ENCODE results near the gene MAG. TPM values are rescaled to one million over a fixed set of nuclear protein-coding genes. Genes with fewer than 3 reads are reported as not detected.

Gene MAG
- total and polyA plus RNA-seq, 12 donors = 0.33 to 45.0 (median 2.1) TPM; not detected in 1

DNA sequence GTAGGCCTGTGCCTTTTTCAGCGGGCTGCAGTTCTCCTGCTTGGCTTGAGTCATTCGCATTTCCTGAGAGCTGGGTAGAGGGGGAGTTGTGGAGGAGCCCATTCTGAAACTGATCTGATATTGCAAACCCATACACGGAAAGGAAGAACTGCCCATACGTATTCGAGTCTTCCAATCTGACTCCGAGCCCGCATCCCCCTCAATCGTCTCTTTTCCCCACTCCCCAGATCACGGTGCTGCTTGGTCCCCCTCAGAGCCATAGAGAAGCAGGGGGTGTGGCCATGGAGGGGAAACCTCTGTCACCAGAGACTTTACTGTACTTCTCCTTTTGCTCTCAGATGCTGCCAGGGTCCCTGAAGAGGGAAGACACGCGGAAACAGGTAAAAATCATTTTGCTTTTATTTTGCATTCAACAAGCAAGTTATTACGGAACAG is 36.9 kb downstream of the MAG start, which contains the start of gene CD22:
CD22 (plus strand) TSS at position 337 of the 435 bp plus-strand sequence. CDS start 2,854 bp downstream, outside the sequence.
- WGBS, 4 donors = 71 to 82% (median 75%) methylated on average over 12 of the region's 12 CpGs
- Histone ChIP-seq H3K4me3 (no peak within 1 kb of the TSS), H3K9me3 (replicated peaks in 1 of 3) (no peaks in the 10 kb centered on the region), H3K4me1 (replicated peaks in 1 of 2) (no peaks in the 10 kb centered on the region), H3K27ac (no peak within 1 kb of the TSS), H3K27me3 (no peaks in the 10 kb centered on the region), H3K36me3 (replicated peaks in 1 of 2) (no peaks in the 10 kb centered on the region)
- TF ChIP-seq, protein P1, sequence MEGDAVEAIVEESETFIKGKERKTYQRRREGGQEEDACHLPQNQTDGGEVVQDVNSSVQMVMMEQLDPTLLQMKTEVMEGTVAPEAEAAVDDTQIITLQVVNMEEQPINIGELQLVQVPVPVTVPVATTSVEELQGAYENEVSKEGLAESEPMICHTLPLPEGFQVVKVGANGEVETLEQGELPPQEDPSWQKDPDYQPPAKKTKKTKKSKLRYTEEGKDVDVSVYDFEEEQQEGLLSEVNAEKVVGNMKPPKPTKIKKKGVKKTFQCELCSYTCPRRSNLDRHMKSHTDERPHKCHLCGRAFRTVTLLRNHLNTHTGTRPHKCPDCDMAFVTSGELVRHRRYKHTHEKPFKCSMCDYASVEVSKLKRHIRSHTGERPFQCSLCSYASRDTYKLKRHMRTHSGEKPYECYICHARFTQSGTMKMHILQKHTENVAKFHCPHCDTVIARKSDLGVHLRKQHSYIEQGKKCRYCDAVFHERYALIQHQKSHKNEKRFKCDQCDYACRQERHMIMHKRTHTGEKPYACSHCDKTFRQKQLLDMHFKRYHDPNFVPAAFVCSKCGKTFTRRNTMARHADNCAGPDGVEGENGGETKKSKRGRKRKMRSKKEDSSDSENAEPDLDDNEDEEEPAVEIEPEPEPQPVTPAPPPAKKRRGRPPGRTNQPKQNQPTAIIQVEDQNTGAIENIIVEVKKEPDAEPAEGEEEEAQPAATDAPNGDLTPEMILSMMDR (IDR thresholded peaks at IDR 0.05) = no peak
- TF ChIP-seq POLR2A (IDR thresholded peaks at IDR 0.05) = no peak
- intact Hi-C loops (cut with DNase I) = no loop called here
- DNase-seq = no peak

DNA sequence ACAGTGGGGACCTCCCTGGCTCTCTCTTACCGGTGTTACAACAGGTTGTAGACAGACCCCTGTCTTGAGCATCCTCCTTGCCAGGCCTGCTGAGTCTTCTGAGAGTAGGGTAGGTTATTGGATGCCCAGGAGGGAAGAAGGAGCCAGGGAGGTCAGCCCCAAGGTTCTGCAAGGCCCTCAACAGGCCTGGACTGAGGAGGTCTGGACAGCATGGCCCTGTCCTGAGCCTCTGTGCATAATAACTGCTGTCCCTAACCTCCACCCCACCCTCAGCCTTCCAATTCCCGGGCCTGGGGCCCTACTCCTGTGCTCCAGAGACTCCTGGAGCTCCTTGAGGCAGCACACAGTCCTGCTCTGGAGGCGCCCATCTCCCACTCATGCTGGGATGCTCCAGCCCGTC is 37.4 kb downstream of the MAG start:
- H3K4me3 ChIP-seq = no peak overlapping the region
- no peak for DNase-seq

DNA sequence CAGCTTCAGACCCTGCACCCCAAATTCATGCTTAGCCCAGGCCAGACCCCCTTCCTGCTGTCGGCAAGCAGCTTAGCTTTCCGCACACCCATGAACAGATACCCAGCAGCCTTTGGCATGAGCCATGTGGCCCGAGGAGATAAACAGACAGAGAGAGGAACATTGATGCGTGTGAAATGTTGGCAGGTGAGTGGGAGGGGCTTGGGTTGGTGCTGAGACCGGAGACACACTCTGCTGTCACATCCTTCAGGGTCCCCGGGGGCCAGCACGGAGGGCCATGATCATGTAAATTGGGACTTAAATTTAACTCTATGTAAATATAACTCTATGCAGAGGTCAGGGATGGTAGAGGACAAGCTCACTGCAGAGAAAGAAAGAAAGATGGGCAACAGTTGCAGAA is 38.5 kb downstream of the MAG start:
- no peak overlapping the region for H3K27ac ChIP-seq
- intact Hi-C loops (cut with DNase I) = no loop called here
- no peaks in the 10 kb centered on the region for H3K4me1 ChIP-seq (replicated peaks in 1 of 2)
- no peak for DNase-seq
- TF ChIP-seq POLR2A (IDR thresholded peaks at IDR 0.05) = no peak
- TF ChIP-seq, protein P1 (IDR thresholded peaks at IDR 0.05) = no peak
- H3K27me3 ChIP-seq = no peaks in the 10 kb centered on the region
- H3K4me3 ChIP-seq = no peak overlapping the region
- H3K9me3 ChIP-seq (replicated peaks in 1 of 3) = no peaks in the 10 kb centered on the region
- H3K36me3 ChIP-seq (replicated peaks in 1 of 2) = no peaks in the 10 kb centered on the region
- 73 to 82% (median 78%) methylated on average over 6 to 7 of the region's 7 CpGs for WGBS, 4 donors

More for the DNA sequence above, 37.4 kb downstream of the MAG start:
- Histone ChIP-seq H3K36me3 (replicated peaks in 1 of 2) (no peaks in the 10 kb centered on the region), H3K27ac (no peak overlapping the region), H3K27me3 (no peaks in the 10 kb centered on the region), H3K9me3 (replicated peaks in 1 of 3) (no peaks in the 10 kb centered on the region), H3K4me1 (replicated peaks in 1 of 2) (no peaks in the 10 kb centered on the region)
- WGBS, 4 donors = 83 to 90% (median 86%) methylated on average over 1 to 4 of the region's 4 CpGs
- intact Hi-C loops (cut with DNase I) = no loop called here
- TF ChIP-seq POLR2A (IDR thresholded peaks at IDR 0.05) = no peak
- TF ChIP-seq, protein P1 (IDR thresholded peaks at IDR 0.05) = no peak

DNA sequence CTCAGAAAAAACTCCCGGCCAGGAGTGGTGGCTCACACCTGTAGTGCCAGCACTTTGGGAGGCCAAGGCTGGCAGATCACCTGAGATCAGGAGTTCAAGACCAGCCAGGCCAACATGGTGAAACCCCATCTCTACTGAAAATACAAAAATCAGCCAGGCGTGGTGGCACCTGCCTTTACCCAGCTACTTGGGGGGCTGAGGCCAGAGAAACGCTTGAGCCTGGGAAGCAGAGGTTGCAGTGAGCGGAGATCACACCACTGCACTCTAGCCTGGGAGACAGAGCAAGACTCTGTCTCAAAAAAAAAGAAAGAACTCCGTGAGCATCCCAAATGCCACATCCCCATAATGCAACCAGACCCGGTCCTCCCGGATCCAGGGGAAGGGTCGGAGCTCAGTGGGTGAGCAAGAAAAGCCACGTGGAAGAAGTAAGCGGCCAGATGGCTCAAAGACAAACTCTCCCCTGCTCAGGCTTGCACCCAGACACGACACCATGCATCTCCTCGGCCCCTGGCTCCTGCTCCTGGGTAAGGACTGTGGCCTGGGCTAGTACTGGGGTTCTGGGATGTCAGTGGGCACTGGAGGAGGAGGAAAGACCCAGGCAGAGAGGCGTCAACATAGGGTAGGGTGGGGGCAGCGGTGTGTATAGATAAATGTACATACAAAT is 39.7 kb downstream of the MAG start:
- no peak overlapping the region for H3K4me3 ChIP-seq
- WGBS, 4 donors = 80 to 90% (median 85%) methylated on average over 12 to 14 of the region's 14 CpGs
- H3K36me3 ChIP-seq (replicated peaks in 1 of 2) = no peaks in the 10 kb centered on the region
- no peaks in the 10 kb centered on the region for H3K9me3 ChIP-seq (replicated peaks in 1 of 3)
- no peak for DNase-seq
- intact Hi-C loops (cut with DNase I) = no loop called here
- H3K27me3 ChIP-seq = no peaks in the 10 kb centered on the region
- no peak overlapping the region for H3K27ac ChIP-seq
- no peaks in the 10 kb centered on the region for H3K4me1 ChIP-seq (replicated peaks in 1 of 2)
- TF ChIP-seq POLR2A (IDR thresholded peaks at IDR 0.05) = no peak
- TF ChIP-seq, protein P1 (IDR thresholded peaks at IDR 0.05) = no peak
